ENCODE results near the gene ALG12. TPM values are rescaled to one million over a fixed set of nuclear protein-coding genes. Genes with fewer than 3 reads are reported as not detected.

ALG12 gene
- total and polyA plus RNA-seq, 2 of the 8 experiments (the other 6 are each of a cell fraction or from before 2014, with no cell fraction given): 13.4 to 22.5 TPM

DNA sequence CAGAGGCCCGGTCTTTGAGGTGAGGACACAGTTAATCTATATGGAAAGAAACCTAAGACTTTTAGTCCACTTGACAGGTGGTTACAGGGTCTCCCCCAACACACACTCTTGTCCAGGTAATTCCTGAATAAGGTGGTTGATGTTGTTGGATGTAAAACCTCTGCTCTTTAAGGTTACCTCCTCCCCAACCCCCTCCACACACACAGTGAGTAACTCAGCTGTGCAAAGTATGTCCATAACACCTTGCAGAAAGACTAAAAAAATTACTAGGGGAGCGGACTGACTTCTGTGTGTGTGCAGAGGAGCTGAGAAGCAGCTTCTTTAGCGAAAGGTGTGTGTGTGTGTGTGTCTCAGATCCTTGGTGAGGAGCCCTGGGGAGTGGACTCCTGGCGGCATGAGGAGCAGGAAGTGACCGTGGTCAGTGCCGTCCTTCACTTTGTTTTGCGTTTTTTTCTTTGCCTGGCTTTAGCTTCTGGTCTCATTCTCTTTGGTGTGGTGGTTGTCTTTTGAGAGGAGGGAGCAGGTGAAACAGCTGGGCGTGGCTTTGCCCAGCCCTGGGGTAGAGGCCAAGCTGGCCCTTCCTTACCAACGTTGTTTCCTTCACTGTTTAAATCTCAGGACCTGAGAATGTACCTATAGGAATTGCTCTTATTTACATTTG is 62.9 kb downstream of the ALG12 start:
- H2BK120ac ChIP-seq (replicated peaks; ENCODE audit: low read depth, low read length): no peak overlapping the region
- no peak overlapping the region for H3K14ac ChIP-seq (ENCODE audit: insufficient read length)
- no peak overlapping the region for H2BK5ac ChIP-seq (ENCODE audit: low read depth, low read length)
- H3K79me2 ChIP-seq (ENCODE audit: control insufficient read depth in 1 of 2, insufficient read depth in 2 of 2, low read length in 2 of 2): peaks cover 11 to 58% of the 10 kb centered on the region in 2 experiments; a peak in 3 of 4 replicates
- ChIA-PET CTCF (ENCODE audit: partially characterized antibody) (interaction anchor here (0.7 to 1.1 kb wide), 2 partner anchors 9 to 70 kb away, joined by 3 to 5 read pairs; no protein-coding TSS in a partner anchor), POLR2A (ENCODE audit: partially characterized antibody) (interaction anchor here (1.1 to 2.5 kb wide), 6 partner anchors 10 to 45 kb away, joined by 3 to 6 read pairs (median 4); no protein-coding TSS in a partner anchor)
- H3K23ac ChIP-seq (ENCODE audit: insufficient read length): no peak overlapping the region
- H3K27me3 ChIP-seq (replicated peaks in 1 of 4; ENCODE audit: control insufficient read depth in 3 of 4, extremely low read depth in 1 of 4, insufficient read depth in 3 of 4, low read length in 3 of 4): peaks cover 13 to 25% (median 21%) of the 10 kb centered on the region in 4 experiments
- H2AFZ ChIP-seq (ENCODE audit: low read length): no peak overlapping the region
- H4K91ac ChIP-seq (replicated peaks; ENCODE audit: insufficient read length, low read length): no peak overlapping the region
- no peak overlapping the region; a peak in 1 of 7 replicates for H3K9ac ChIP-seq (replicated peaks in 1 of 4; ENCODE audit: extremely low read depth in 1 of 4, low read depth in 3 of 4, low read length in 3 of 4)
- H2BK12ac ChIP-seq (ENCODE audit: low read depth, low read length): no peak overlapping the region
- peaks cover 26% of the 10 kb centered on the region for H3K79me1 ChIP-seq (ENCODE audit: low read depth, low read length)
- DNase-seq (ENCODE audit: low read depth in 1 of 2, low spot score in 2 of 2) (no peak), FAIRE-seq (no peak)
- H2BK20ac ChIP-seq (ENCODE audit: low read length): no peak overlapping the region
- no peak overlapping the region for H3K4ac ChIP-seq (replicated peaks; ENCODE audit: insufficient read length, low read depth, low read length)
- no peak overlapping the region for H2AK5ac ChIP-seq (ENCODE audit: low read depth, low read length)
- H3K27ac ChIP-seq (ENCODE audit: low read depth, low read length): no peak overlapping the region
- H3K56ac ChIP-seq (replicated peaks; ENCODE audit: insufficient read length, low read depth, low read length): no peak overlapping the region
- peaks cover 0 to 6% (median 5%) of the 10 kb centered on the region in 4 experiments; a peak in 5 of 7 replicates for H3K4me1 ChIP-seq (replicated peaks in 1 of 4; ENCODE audit: control insufficient read depth in 3 of 4, insufficient read depth in 4 of 4, low read length in 3 of 4)
- no peak overlapping the region for H2BK15ac ChIP-seq (ENCODE audit: low read length)
- H3K23me2 ChIP-seq (ENCODE audit: low read depth, low read length): peaks cover 9% of the 10 kb centered on the region
- H3K4me2 ChIP-seq (ENCODE audit: insufficient read depth in 1 of 2, low read depth in 2 of 2, low read length in 2 of 2): peak overlapping the region; percentile 77 to 81
- H4K5ac ChIP-seq (ENCODE audit: insufficient read length, low read depth, low read length): no peak overlapping the region
- H3K18ac ChIP-seq (ENCODE audit: extremely low read depth, low read length): no peak overlapping the region
- 77% methylated on average over 9 of the region's 9 CpGs; no CpG with 5 or more reads in 1 of the 2 experiments for WGBS, 2 experiments (ENCODE audit: extremely low coverage in 1 of 2, insufficient coverage in 1 of 2, insufficient read length in 1 of 2, insufficient replicate concordance in 2 of 2, low coverage in 1 of 2, low lambda C conversion rate in 2 of 2, missing lambda C conversion rate in 1 of 2)
- H3K9me3 ChIP-seq (ENCODE audit: insufficient read depth in 2 of 2, low read depth in 1 of 2, low read length in 1 of 2): no peaks in the 10 kb centered on the region
- H3K4me3 ChIP-seq (ENCODE audit: extremely low read depth in 1 of 4, insufficient read depth in 2 of 4, low read depth in 3 of 4, low read length in 4 of 4): peak overlapping the region in 3 of 4 experiments; percentile 63 to 91 (median 78); a peak in 3 of 8 replicates
- no peak overlapping the region for H4K8ac ChIP-seq (ENCODE audit: extremely low read depth, insufficient read depth, low read length)
- H4K20me1 ChIP-seq (replicated peaks in 1 of 2; ENCODE audit: control insufficient read depth in 1 of 2, insufficient read depth in 2 of 2, low read length in 2 of 2): peaks cover 19 to 32% of the 10 kb centered on the region in 2 experiments
- H3K36me3 ChIP-seq (ENCODE audit: control insufficient read depth in 2 of 4, insufficient read depth in 4 of 4, low read length in 3 of 4): no peaks in the 10 kb centered on the region
- no peak for TF ChIP-seq KDM4A (IDR thresholded peaks at IDR 0.05; ENCODE audit: low read depth, low read length, severe bottlenecking)
- no peak for TF ChIP-seq POLR2A (IDR thresholded peaks at IDR 0.05; ENCODE audit: control extremely low read depth in 1 of 2, low read depth in 2 of 2, low read length in 2 of 2)
- TF ChIP-seq CHD2 (IDR thresholded peaks at IDR 0.05; ENCODE audit: low read length): no peak
- no peak for TF ChIP-seq TCF12 (IDR thresholded peaks at IDR 0.05; ENCODE audit: low read depth, low read length)
- no peak for TF ChIP-seq HDAC6 (IDR thresholded peaks at IDR 0.05; ENCODE audit: low read depth, low read length)
- no peak for TF ChIP-seq RXRA (IDR thresholded peaks at IDR 0.05; ENCODE audit: insufficient read depth, low read depth, low read length)
- no peak for TF ChIP-seq GTF2F1 (IDR thresholded peaks at IDR 0.05; ENCODE audit: borderline replicate concordance, low read depth, low read length)
- TF ChIP-seq SIN3A (conservative IDR thresholded peaks at IDR 0.05 in 1 of 2, IDR thresholded peaks at IDR 0.05 in 1 of 2; ENCODE audit: low read depth in 1 of 2, low read length in 2 of 2): no peak
- no peak for TF ChIP-seq JUN (IDR thresholded peaks at IDR 0.05; ENCODE audit: low read depth, low read length)
- TF ChIP-seq, protein P1, sequence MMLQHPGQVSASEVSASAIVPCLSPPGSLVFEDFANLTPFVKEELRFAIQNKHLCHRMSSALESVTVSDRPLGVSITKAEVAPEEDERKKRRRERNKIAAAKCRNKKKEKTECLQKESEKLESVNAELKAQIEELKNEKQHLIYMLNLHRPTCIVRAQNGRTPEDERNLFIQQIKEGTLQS (IDR thresholded peaks at IDR 0.05; ENCODE audit: insufficient read depth, low read depth, low read length): no peak
- no peak for TF ChIP-seq BRCA1 (IDR thresholded peaks at IDR 0.05; ENCODE audit: low read depth, low read length)
- no peak for TF ChIP-seq SRF (IDR thresholded peaks at IDR 0.05; ENCODE audit: low read depth, low read length)
- no peak for TF ChIP-seq BACH1 (IDR thresholded peaks at IDR 0.05; ENCODE audit: low read length)

Data from H1 (cell line).